PC-3 (cell line): ENCODE measurements around the gene MAPK8IP1. TPM values are rescaled to one million over a fixed set of nuclear protein-coding genes. Genes with fewer than 3 reads are reported as not detected.

ENCODE experiments used
- ATAC-seq: fragments of 200-7000 bp; cut with Tn5 transposase; 2 replicates; pipeline ENCODE4 v1.9.1; 2020; ENCODE audit warnings: mild to moderate bottlenecking, moderate library complexity
- BruUV-seq: library from RNA; stranded (reverse); fragments of 400-500 nt; replicated peaks from 2 replicates; lab custom pipeline; 2021; lab: Mats Ljungman, UMichigan
- CTCF ChIA-PET: fragments of 300-600 bp; sonication (Branson Sonifier 250); formaldehyde crosslinking; loops from one replicate; lab custom pipeline; 2022; ENCODE audit warnings: antibody characterized with exemption; lab: Charles Lee
- POLR2A ChIA-PET: fragments of 300-600 bp; sonication (Branson Sonifier 250); formaldehyde crosslinking; loops from one replicate; lab custom pipeline; 2022; ENCODE audit warnings: antibody characterized with exemption; ENCODE audit not compliant: unreplicated experiment; lab: Charles Lee
- DNase-seq: peaks from one replicate; pipeline ENCODE4 v3.0.0-alpha.2; 2015
- H2AFZ ChIP-seq: fragments of 300-600 bp; sonication (generic); 2 replicates; pipeline ENCODE4 v1.6.0; 2016; ENCODE audit warnings: antibody characterized with exemption, low read length
- H3F3A ChIP-seq: fragments of 300-600 bp; sonication (generic); one replicate; pipeline ENCODE4 v1.6.0; 2017; ENCODE audit warnings: antibody characterized with exemption, low read length, control low read depth, mild to moderate bottlenecking; ENCODE audit not compliant: unreplicated experiment
- H3K27ac ChIP-seq: fragments of 300-600 bp; sonication (generic); 2 replicates; pipeline ENCODE4 v1.5.1; 2016; ENCODE audit warnings: mild to moderate bottlenecking, low read length
- H3K27me3 ChIP-seq: fragments of 300-600 bp; sonication (generic); 2 replicates; pipeline ENCODE4 v1.6.1; 2016; ENCODE audit warnings: low read length, mixed read lengths
- H3K36me3 ChIP-seq: fragments of 300-600 bp; sonication (generic); 2 replicates; pipeline ENCODE4 v1.6.1; 2016; ENCODE audit warnings: low read depth, mixed run types, low read length, mixed read lengths
- H3K4me1 ChIP-seq: fragments of 300-600 bp; sonication (generic); 2 replicates; pipeline ENCODE4 v1.5.1; 2016; ENCODE audit warnings: low read length; ENCODE audit not compliant: insufficient read depth
- H3K4me2 ChIP-seq: fragments of 300-600 bp; sonication (generic); 2 replicates; pipeline ENCODE4 v1.6.0; 2016; ENCODE audit warnings: low read length
- H3K4me3 ChIP-seq: fragments of 300-600 bp; sonication (generic); 2 replicates; pipeline ENCODE4 v1.5.1; 2016; ENCODE audit warnings: mild to moderate bottlenecking, low read length, mixed read lengths
- H3K79me2 ChIP-seq: fragments of 300-600 bp; sonication (generic); 2 replicates; pipeline ENCODE4 v1.6.1; 2017; ENCODE audit warnings: low read length, mixed read lengths
- H3K9ac ChIP-seq: fragments of 300-600 bp; sonication (generic); 2 replicates; pipeline ENCODE4 v1.6.0; 2016; ENCODE audit warnings: mild to moderate bottlenecking, low read length
- H3K9me2 ChIP-seq: fragments of 300-600 bp; sonication (generic); replicated peaks from 2 replicates; pipeline ENCODE4 v1.6.1; 2016; ENCODE audit warnings: mixed run types, low read length, mixed read lengths
- H3K9me3 ChIP-seq: fragments of 300-600 bp; sonication (generic); 2 replicates; pipeline ENCODE4 v1.6.1; 2016; ENCODE audit warnings: low read length, mixed read lengths
- H4K20me1 ChIP-seq: fragments of 300-600 bp; sonication (generic); 2 replicates; pipeline ENCODE4 v1.6.1; 2016; ENCODE audit warnings: low read length, mixed read lengths
- EZH2 ChIP-seq: fragments of 300-600 bp; sonication (generic); IDR thresholded peaks from one replicate; pipeline ENCODE4 v1.6.1; 2017; ENCODE audit warnings: antibody characterized with exemption, mild to moderate bottlenecking, low read length; ENCODE audit not compliant: unreplicated experiment
- EZH2phosphoT487 ChIP-seq: fragments of 300-600 bp; sonication (generic); IDR thresholded peaks from 2 replicates; pipeline ENCODE4 v1.6.1; 2018; ENCODE audit warnings: mild to moderate bottlenecking, antibody characterized with exemption, low read length, borderline replicate concordance
- intact Hi-C: fragments of 100-400 bp; cut with micrococcal nuclease; formaldehyde crosslinking; loops from 2 replicates; pipeline ENCODE4 v1.9.0; 2023
- total RNA-seq: library from RNA; depleted of rRNA; stranded (reverse); fragments of >200 nt; gene quantifications from 2 replicates; pipeline ENCODE4 v1.2.3, GENCODE V29; 2014
- TF ChIP-seq, protein P1 (sequence below): fragments of 300-600 bp; sonication (generic); conservative IDR thresholded peaks from 2 replicates; pipeline ENCODE4 v1.5.1; 2017; ENCODE audit warnings: antibody characterized with exemption, low read depth, mild to moderate bottlenecking, low read length

Gene MAPK8IP1
- total RNA-seq, 1 experiment from 2014 or later, result 7.1 TPM

DNA sequence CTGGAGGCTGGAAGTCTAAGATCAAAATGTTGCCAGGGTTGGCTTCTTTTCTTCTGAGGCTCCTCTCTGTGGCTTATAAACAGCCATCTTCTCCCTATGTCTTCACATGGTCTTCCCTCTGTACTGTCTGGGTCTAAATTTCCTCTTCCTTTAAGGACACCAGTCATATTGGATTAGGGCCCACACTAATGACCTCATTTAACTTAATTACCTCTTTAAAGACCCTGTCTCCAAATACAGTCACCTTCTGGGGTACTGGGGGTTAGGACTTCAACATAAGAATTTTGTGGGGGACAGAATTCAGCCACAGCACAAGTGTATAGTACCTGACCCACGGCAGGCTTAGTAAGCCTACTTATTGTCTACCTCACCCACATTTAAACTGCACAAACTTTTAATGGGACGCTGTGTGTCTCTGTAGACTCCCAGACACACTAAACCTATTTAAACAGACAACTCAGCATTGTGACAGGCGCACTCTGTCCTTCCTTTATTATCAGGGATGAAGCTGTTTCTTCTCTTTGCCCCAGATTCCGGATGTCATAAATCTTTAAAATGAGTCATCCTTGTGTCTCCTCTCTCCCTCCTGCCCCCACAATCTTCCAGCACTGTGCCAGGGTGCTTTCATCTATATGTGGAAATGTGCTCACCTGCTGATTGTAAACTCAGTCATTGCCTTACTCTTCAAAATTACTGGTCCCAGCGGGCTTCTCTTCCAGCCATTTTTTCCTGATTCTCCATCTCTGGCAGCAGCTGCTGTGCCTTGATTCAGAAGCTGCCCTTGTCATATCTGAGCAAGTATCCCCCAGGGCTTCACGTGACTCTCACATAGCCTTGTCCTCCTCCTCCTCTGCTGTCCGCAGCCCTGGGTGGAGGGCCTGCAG lies 5.4 kb upstream of the MAPK8IP1 start:
- no peaks in the 10 kb centered on the region for H3K9me3 ChIP-seq
- H3K4me2 ChIP-seq, result peak overlapping the region; percentile 56
- peaks cover 9% of the 10 kb centered on the region; the same call in 1 of the 2 replicates for H4K20me1 ChIP-seq
- ChIA-PET CTCF (interaction anchor here (1.1 kb wide), 1 partner anchor 11 kb away, joined by 3 read pairs; no protein-coding TSS in a partner anchor), POLR2A (no interaction called here)
- no TSS peak for BruUV-seq
- no peak overlapping the region for H3K4me3 ChIP-seq
- H3K27me3 ChIP-seq, result no peaks in the 10 kb centered on the region
- H3K27ac ChIP-seq, result peak overlapping the region; percentile 48
- H3K36me3 ChIP-seq, result peaks cover 13% of the 10 kb centered on the region; the same call in 1 of the 2 replicates
- peaks cover 18% of the 10 kb centered on the region for H3K4me1 ChIP-seq
- no peak overlapping the region for H3K9ac ChIP-seq
- DNase-seq (peak; percentile 82), ATAC-seq (peak; percentile 96)
- no peaks in the 10 kb centered on the region for H3F3A ChIP-seq
- TF ChIP-seq EZH2, result no peak
- TF ChIP-seq, protein P1, sequence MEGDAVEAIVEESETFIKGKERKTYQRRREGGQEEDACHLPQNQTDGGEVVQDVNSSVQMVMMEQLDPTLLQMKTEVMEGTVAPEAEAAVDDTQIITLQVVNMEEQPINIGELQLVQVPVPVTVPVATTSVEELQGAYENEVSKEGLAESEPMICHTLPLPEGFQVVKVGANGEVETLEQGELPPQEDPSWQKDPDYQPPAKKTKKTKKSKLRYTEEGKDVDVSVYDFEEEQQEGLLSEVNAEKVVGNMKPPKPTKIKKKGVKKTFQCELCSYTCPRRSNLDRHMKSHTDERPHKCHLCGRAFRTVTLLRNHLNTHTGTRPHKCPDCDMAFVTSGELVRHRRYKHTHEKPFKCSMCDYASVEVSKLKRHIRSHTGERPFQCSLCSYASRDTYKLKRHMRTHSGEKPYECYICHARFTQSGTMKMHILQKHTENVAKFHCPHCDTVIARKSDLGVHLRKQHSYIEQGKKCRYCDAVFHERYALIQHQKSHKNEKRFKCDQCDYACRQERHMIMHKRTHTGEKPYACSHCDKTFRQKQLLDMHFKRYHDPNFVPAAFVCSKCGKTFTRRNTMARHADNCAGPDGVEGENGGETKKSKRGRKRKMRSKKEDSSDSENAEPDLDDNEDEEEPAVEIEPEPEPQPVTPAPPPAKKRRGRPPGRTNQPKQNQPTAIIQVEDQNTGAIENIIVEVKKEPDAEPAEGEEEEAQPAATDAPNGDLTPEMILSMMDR, result no peak
- TF ChIP-seq EZH2phosphoT487, result no peak
- no peaks in the 10 kb centered on the region for H3K9me2 ChIP-seq
- intact Hi-C loops, result loop anchor here (1.0 to 2.0 kb wide), 2 partner anchors 33 to 39 kb away; partner anchors contain the start of gene CRY2
- no peak overlapping the region for H2AFZ ChIP-seq
- no peaks in the 10 kb centered on the region for H3K79me2 ChIP-seq

- no peak overlapping the region for H3K9ac ChIP-seq
- no peak overlapping the region for H3K4me3 ChIP-seq
- CTCF ChIA-PET, result interaction anchor here (1.1 kb wide), 1 partner anchor 10 kb away, joined by 3 read pairs; no protein-coding TSS in a partner anchor
- H4K20me1 ChIP-seq, result peaks cover 9% of the 10 kb centered on the region; the same call in 1 of the 2 replicates
- no peaks in the 10 kb centered on the region for H3K9me2 ChIP-seq
- intact Hi-C loops, result loop anchor here (1.0 to 2.0 kb wide), 2 partner anchors 34 to 38 kb away; partner anchors contain the start of gene CRY2
- H3F3A ChIP-seq, result no peaks in the 10 kb centered on the region
- no peak overlapping the region; the same call in 1 of the 2 replicates for H3K27ac ChIP-seq
- BruUV-seq, result no TSS peak
- POLR2A ChIA-PET, result no interaction called here
- no peak overlapping the region for H2AFZ ChIP-seq
- TF ChIP-seq EZH2phosphoT487, result no peak
- TF ChIP-seq, protein P1, result no peak
- no peak for TF ChIP-seq EZH2
- DNase-seq (no peak), ATAC-seq (no peak)
- H3K4me1 ChIP-seq, result peaks cover 18% of the 10 kb centered on the region
- no peaks in the 10 kb centered on the region for H3K27me3 ChIP-seq
- no peaks in the 10 kb centered on the region for H3K79me2 ChIP-seq
- peak overlapping the region; percentile 56 for H3K4me2 ChIP-seq
- H3K36me3 ChIP-seq, result peaks cover 13% of the 10 kb centered on the region; the same call in 1 of the 2 replicates
- no peaks in the 10 kb centered on the region for H3K9me3 ChIP-seq
Observed at GRCh38 chr11:45880772-45881570, 4.5 kb upstream of the MAPK8IP1 start.
